SK-N-SH (cell line): ENCODE results near the gene TNNT3. TPM values are rescaled to one million over a fixed set of nuclear protein-coding genes. Genes with fewer than 3 reads are reported as not detected.

Experiments
- CTCF ChIA-PET: fragments of 300-600, 350-600 bp; formaldehyde crosslinking; extraction: SDS; loops from one replicate; lab custom pipeline; 2021; lab: Yijun Ruan, JAX
- POLR2A ChIA-PET: fragments of 350-600 bp; sonication (Branson Sonifier 250); formaldehyde crosslinking; extraction: SDS; loops from one replicate; lab custom pipeline; 2020; ENCODE audit warnings: antibody characterized with exemption, inconsistent platforms; lab: Yijun Ruan, JAX
- DNase-seq: peaks from one replicate; pipeline ENCODE4 v3.0.0; 2012
- H2AFZ ChIP-seq: fragments of 200-600 bp; sonication (generic); 2 replicates; pipeline ENCODE4 v1.8.1; 2016; ENCODE audit warnings: antibody characterized with exemption, mild to moderate bottlenecking, low read depth
- H3F3A ChIP-seq: fragments of 200-600 bp; sonication (generic); replicated peaks from 2 replicates; pipeline ENCODE3; 2016; ENCODE audit warnings: antibody characterized with exemption, mild to moderate bottlenecking; ENCODE audit not compliant: insufficient read depth
- H3K27ac ChIP-seq, 2 experiments: fragments of 200-500 bp in 1 of 2; fragments of 200-600 bp in 1 of 2; sonication (Bioruptor generic) in 1 of 2; sonication (generic), shearing (Covaris generic) in 1 of 2; 2 replicates each; pipeline versions ENCODE4 v1.5.1 to v1.6.1; 2014 to 2016; ENCODE audit warnings: low read depth in 2 of 2, inconsistent platforms in 1 of 2, low read length in 1 of 2, mild to moderate bottlenecking in 1 of 2, mixed read lengths in 1 of 2
- H3K27me3 ChIP-seq: fragments of 200-600 bp; sonication (generic), shearing (Covaris generic); 2 replicates; pipeline ENCODE4 v1.6.1; 2016; ENCODE audit warnings: mixed run types; ENCODE audit not compliant: insufficient read depth
- H3K36me3 ChIP-seq, 2 experiments: fragments of 200-500 bp in 1 of 2; fragments of 200-600 bp in 1 of 2; sonication (Bioruptor generic) in 1 of 2; sonication (generic) in 1 of 2; replicated peaks in 1 of 2; 2 replicates each; pipeline versions ENCODE3 to v1.5.1; 2014 to 2016; ENCODE audit warnings: low read length in 1 of 2, mild to moderate bottlenecking in 1 of 2; ENCODE audit not compliant: insufficient read depth in 2 of 2, control insufficient read depth in 1 of 2
- H3K4me1 ChIP-seq, 2 experiments: fragments of 200-500 bp in 1 of 2; fragments of 200-600 bp in 1 of 2; sonication (Bioruptor generic) in 1 of 2; sonication (generic), shearing (Covaris generic) in 1 of 2; 2 replicates each; pipeline versions ENCODE4 v1.5.1 to v1.6.1; 2014 to 2016; ENCODE audit warnings: low read depth in 1 of 2, low read length in 1 of 2, mixed run types in 1 of 2; ENCODE audit not compliant: insufficient read depth in 2 of 2, control insufficient read depth in 1 of 2
- H3K4me2 ChIP-seq: fragments of 200-600 bp; sonication (generic), shearing (Covaris generic); 2 replicates; pipeline ENCODE4 v1.6.1; 2017; ENCODE audit warnings: mixed run types
- H3K4me3 ChIP-seq, 2 experiments: fragments of 200-500 bp in 1 of 2; fragments of 200-600 bp in 1 of 2; sonication (Bioruptor generic) in 1 of 2; sonication (generic), shearing (Covaris generic) in 1 of 2; 2 replicates each; pipeline versions ENCODE4 v1.5.1 to v1.8.1; 2014 to 2016; ENCODE audit warnings: low read depth in 2 of 2, inconsistent platforms in 1 of 2, low read length in 1 of 2, mild to moderate bottlenecking in 1 of 2, mixed read lengths in 1 of 2, moderate library complexity in 1 of 2
- H3K79me2 ChIP-seq: fragments of 200-600 bp; sonication (generic); 2 replicates; pipeline ENCODE4 v1.8.1; 2017; ENCODE audit warnings: mild to moderate bottlenecking; ENCODE audit not compliant: insufficient read depth
- H3K9ac ChIP-seq: fragments of 200-600 bp; sonication (generic); 2 replicates; pipeline ENCODE4 v1.6.1; 2017; ENCODE audit warnings: mixed run types
- H3K9me2 ChIP-seq: fragments of 200-600 bp; sonication (generic); 2 replicates; pipeline ENCODE4 v1.6.1; 2017; ENCODE audit warnings: mixed run types
- H3K9me3 ChIP-seq: fragments of 200-600 bp; sonication (generic); 2 replicates; pipeline ENCODE4 v1.6.1; 2017; ENCODE audit warnings: mixed run types, mild to moderate bottlenecking, moderate library complexity
- H4K20me1 ChIP-seq: fragments of 200-600 bp; sonication (generic); 2 replicates; pipeline ENCODE4 v1.6.1; 2017; ENCODE audit warnings: mild to moderate bottlenecking, mixed run types; ENCODE audit not compliant: insufficient read depth
- EP300 ChIP-seq, 2 experiments: IDR thresholded peaks; 2 replicates each; pipeline versions ENCODE4 v1.4.0 to v1.6.1; 2012; ENCODE audit warnings: borderline replicate concordance in 1 of 2, low read depth in 1 of 2, low read length in 1 of 2
- EZH2phosphoT487 ChIP-seq: fragments of 200-600 bp; sonication (generic); IDR thresholded peaks from 2 replicates; pipeline ENCODE4 v1.6.1; 2017; ENCODE audit warnings: low read depth, mixed run types, mild to moderate bottlenecking, antibody characterized with exemption, moderate library complexity, borderline replicate concordance
- GATA2 ChIP-seq: sonication (generic); formaldehyde crosslinking; IDR thresholded peaks from 2 replicates; pipeline ENCODE4 v1.5.0; 2020; ENCODE audit warnings: mild to moderate bottlenecking, missing genetic modification reagents
- IRF3 ChIP-seq: fragments of 150-350 bp; IDR thresholded peaks from 2 replicates; pipeline ENCODE4 v1.6.1; 2016; ENCODE audit warnings: mild to moderate bottlenecking, low read depth, low read length
- MEF2A ChIP-seq: IDR thresholded peaks from 2 replicates; pipeline ENCODE4 v1.4.0; 2012; ENCODE audit warnings: low read depth, borderline replicate concordance
- MXI1 ChIP-seq: IDR thresholded peaks from 2 replicates; pipeline ENCODE4 v1.6.1; 2012; ENCODE audit warnings: mild to moderate bottlenecking, low read depth, low read length, improper control_type of control experiment
- RAD21 ChIP-seq: IDR thresholded peaks from 2 replicates; pipeline ENCODE4 v1.6.1; 2012; ENCODE audit warnings: mild to moderate bottlenecking, low read length
- RXRA ChIP-seq: IDR thresholded peaks from 2 replicates; pipeline ENCODE4 v1.4.0; 2012; ENCODE audit warnings: low read depth, mild to moderate bottlenecking, borderline replicate concordance
- SIN3A ChIP-seq: IDR thresholded peaks from 2 replicates; pipeline ENCODE4 v1.6.1; 2012; ENCODE audit warnings: low read depth, mild to moderate bottlenecking, low read length, moderate library complexity, borderline replicate concordance
- TEAD4 ChIP-seq: IDR thresholded peaks from 2 replicates; pipeline ENCODE4 v1.4.0; 2012; ENCODE audit warnings: mild to moderate bottlenecking, borderline replicate concordance; ENCODE audit not compliant: insufficient read depth
- YY1 ChIP-seq: IDR thresholded peaks from 2 replicates; pipeline ENCODE4 v1.4.0; 2012; ENCODE audit warnings: low read depth, mild to moderate bottlenecking
- WGBS: methylation state at CpG from one replicate; pipeline ENCODE4 v1.1.6; 2017; ENCODE audit warnings: low lambda C conversion rate; 5-methylcytosine and 5-hydroxymethylcytosine counted together
- polyA plus RNA-seq, 3 experiments: library from polyadenylated mRNA; depleted of rRNA; stranded (reverse); fragments of >200 nt; gene quantifications; 2 replicates each; pipeline ENCODE4 v1.2.3, GENCODE V29; 2012

The TNNT3 gene
- polyA plus RNA-seq, 1 of the 3 experiments (the other 2 are of a cell fraction), result not detected

DNA sequence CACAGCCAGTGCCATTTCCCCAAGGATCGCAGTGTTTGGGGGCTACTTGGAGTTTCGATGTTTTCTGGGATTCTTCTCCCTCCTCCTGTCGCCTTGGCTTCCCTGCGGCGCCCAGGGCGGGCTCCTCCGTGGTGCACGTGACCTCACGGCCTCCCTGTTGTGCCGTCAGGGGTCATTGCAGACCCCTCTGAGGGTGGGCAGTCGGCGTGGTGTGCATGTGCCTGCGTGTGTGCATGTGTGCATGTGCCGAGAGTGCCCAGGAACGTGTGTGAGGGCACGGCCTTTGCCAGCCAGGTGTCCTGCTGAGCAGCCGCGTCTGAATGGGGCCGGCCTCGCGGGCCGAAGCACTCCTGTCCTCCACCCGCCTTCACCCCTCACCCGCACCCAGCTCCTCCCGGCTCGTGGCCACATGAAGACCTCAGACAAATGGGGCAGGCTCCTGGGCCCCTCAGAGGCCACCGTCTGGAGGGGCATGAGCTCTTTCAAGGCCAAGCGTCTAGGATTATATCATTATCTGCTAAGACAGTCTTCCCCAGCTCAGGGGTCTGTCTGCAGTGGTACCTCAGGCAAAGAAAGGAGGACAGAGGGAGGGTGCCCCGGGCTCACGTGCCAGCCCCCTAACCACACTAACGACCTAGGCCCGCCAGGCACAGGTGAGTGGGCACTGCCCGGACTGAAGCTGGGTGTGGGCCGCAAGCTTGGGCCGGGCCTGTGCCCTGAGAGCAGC is 18.3 kb downstream of the TNNT3 start:
- Histone ChIP-seq H3K27ac (no peak overlapping the region), H3K4me1 (peaks cover 0 to 17% of the 10 kb centered on the region in 2 experiments; a peak in 1 of 4 replicates), H4K20me1 (no peaks in the 10 kb centered on the region), H3K9ac (no peak overlapping the region), H2AFZ (no peak overlapping the region), H3F3A (no peaks in the 10 kb centered on the region), H3K4me3 (no peak overlapping the region), H3K27me3 (no peaks in the 10 kb centered on the region), H3K9me3 (no peaks in the 10 kb centered on the region), H3K36me3 (no peaks in the 10 kb centered on the region), H3K9me2 (no peaks in the 10 kb centered on the region), H3K4me2 (no peak overlapping the region), H3K79me2 (no peaks in the 10 kb centered on the region)
- ChIA-PET POLR2A (no interaction called here), CTCF (interaction anchor here (1.3 to 2.3 kb wide), 4 partner anchors 10 to 213 kb away, joined by 3 to 14 read pairs (median 5); no protein-coding TSS in a partner anchor)
- no peak for TF ChIP-seq TEAD4
- peak; percentile 25 for DNase-seq
- 74% methylated on average over 27 of the region's 35 CpGs for WGBS

DNA sequence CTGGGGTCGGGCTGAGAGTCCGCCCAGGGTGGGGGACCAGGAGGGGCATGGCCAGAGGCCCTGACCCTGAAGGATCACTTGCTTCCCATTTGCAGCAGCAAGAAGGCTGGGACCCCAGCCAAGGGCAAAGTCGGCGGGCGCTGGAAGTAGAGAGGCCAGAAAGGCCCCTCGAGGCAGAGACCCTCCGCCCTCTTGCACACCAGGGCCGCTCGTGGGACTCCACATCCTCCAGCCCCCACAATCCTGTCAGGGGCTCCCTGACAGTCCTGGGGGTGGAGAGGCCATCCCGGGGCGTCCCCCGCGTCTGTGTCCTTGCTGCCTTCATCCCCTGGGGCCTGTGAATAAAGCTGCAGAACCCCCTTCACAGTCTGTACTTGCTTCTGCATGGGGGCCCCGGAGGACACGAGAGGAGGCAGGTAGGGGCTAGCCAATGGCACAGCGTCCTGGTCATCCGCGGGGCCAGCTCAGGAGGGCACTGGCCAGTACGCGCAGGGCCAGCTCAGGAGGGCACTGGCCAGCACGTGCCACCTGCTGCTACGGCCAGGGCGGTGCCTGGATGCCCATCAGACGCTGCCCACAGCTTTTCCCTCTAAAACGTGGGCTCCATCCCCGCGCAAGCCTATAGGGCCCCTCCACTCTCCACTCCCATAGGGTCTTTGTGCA is 19.0 kb downstream of the TNNT3 start:
- 78% methylated on average over 20 of the region's 27 CpGs for WGBS
- H2AFZ ChIP-seq, result no peak overlapping the region
- POLR2A ChIA-PET, result no interaction called here
- no peaks in the 10 kb centered on the region for H3K9me2 ChIP-seq
- peaks cover 0 to 18% of the 10 kb centered on the region in 2 experiments; a peak in 1 of 4 replicates for H3K4me1 ChIP-seq
- no peaks in the 10 kb centered on the region for H3F3A ChIP-seq
- H3K4me3 ChIP-seq, result no peak overlapping the region
- no peaks in the 10 kb centered on the region for H3K36me3 ChIP-seq
- no peak for TF ChIP-seq EZH2phosphoT487
- no peak for TF ChIP-seq IRF3
- TF ChIP-seq SIN3A, result no peak
- no peak for TF ChIP-seq RXRA
- no peak for TF ChIP-seq EP300 (IDR thresholded peaks at IDR 0.05; ENCODE audit: borderline replicate concordance in 1 of 2, low read depth in 1 of 2, low read length in 1 of 2)
- no peak for TF ChIP-seq GATA2 (CRISPR knock-in tag)
- TF ChIP-seq MEF2A, result no peak
- no peak for TF ChIP-seq MXI1
- TF ChIP-seq YY1, result no peak
- no peak for TF ChIP-seq RAD21
- TF ChIP-seq, all 33 proteins: peak for 0
- Histone ChIP-seq H3K9me3 (no peaks in the 10 kb centered on the region), H3K4me2 (no peak overlapping the region), H3K27ac (no peak overlapping the region; a peak in 1 of 4 replicates), H3K9ac (no peak overlapping the region), H3K27me3 (no peaks in the 10 kb centered on the region), H4K20me1 (no peaks in the 10 kb centered on the region), H3K79me2 (no peaks in the 10 kb centered on the region)
- peak; percentile 42 for DNase-seq
- CTCF ChIA-PET, result interaction anchor here (1.3 to 2.3 kb wide), 4 partner anchors 10 to 213 kb away, joined by 3 to 14 read pairs (median 5); no protein-coding TSS in a partner anchor
